Frontal cortex (tissue), 4 donors: ENCODE measurements around the gene TMEM235. TPM values are rescaled to one million over a fixed set of nuclear protein-coding genes. Genes with fewer than 3 reads are reported as not detected.
"Not testable (repeated sequence)": the region's sequence is repeated elsewhere in the genome, so short reads cannot be mapped to it uniquely, and the experiment has no call there.

Experiments
- DNase-seq, 2 donors: peaks; one replicate each; pipeline ENCODE4 v3.0.0; 2012; ENCODE audit warnings: low spot score in 2 of 2
- FAIRE-seq: peaks from 2 replicates; lab custom pipeline; 2012; peaks lifted over from hg19 to GRCh38; lab: Jason Lieb, UNC
- total RNA-seq: library from RNA; depleted of rRNA; stranded (reverse); fragments of >200 nt; gene quantifications from one replicate; pipeline ENCODE4 v1.2.3, GENCODE V29; 2014
- donor health status: control.
- donor health status: control.
- donor health status: control.

Gene TMEM235
- total RNA-seq, 1 donor from 2014 or later: not detected

DNA sequence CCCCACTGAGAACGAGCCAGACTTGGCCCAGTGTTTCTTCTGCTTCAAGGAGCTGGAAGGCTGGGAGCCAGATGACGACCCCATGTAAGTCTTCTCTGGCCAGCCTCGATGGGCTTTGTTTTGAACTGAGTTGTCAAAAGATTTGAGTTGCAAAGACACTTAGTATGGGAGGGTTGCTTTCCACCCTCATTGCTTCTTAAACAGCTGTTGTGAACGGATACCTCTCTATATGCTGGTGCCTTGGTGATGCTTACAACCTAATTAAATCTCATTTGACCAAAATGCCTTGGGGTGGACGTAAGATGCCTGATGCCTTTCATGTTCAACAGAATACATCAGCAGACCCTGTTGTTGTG, 16.7 kb upstream of the TMEM235 start:
- DNase-seq (no peak), FAIRE-seq (no peak)

DNA sequence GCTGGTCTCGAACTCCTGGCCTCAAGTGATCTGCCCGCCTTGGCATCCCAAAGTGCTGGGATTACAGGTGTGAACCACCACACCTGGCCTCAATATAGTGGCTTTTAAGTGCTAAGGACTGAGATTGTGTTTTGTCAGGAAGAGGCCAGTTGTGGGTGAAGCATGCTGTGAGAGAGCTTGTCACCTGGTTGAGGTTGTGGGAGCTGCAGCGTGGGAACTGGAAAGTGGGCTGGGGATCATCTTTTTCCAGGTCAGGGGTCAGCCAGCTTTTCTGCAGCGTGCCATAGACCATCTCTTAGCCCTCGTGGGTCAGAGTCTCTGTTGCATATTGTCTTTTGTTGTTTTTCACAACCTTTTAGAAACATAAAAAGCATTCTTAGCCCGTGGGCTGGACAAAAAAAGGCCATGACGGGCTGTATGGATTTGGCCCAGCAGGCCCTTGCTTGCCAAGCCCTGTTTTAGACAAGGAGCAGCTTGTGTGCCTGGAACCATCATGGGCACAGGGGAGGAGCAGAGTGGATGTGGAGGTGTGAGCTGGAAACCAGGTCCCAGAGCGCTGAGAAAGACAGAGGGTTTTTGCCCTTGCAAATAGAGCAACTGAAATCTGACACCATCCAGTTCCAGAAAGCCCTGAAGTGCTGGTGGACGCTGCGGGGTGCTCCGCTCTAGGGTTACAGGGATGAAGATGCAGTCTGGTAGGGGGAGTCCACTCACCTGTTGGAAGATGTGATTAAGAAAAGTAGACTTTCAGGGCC, 11.9 kb upstream of the TMEM235 start:
- FAIRE-seq: no peak

DNA sequence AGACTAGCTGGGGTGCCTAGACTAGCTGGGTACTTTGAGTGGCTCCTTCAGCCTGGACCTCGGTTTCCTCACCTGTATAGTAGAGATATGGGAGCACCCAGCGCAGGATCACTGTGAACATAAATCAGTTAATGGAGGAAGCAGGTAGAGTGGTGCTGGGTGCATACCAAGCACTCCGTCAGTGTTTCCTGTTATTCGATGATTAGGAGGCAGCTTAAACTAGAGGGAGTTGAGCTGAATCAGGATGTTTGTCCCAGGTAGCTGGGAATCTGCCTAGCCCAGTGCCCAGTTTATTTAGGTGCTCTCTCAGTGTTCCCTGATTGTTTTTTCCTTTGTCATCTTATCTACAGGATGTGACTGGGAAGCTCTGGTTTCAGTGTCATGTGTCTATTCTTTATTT, 8.4 kb upstream of the TMEM235 start:
- FAIRE-seq: no peak
- DNase-seq: no peak

More for the DNA sequence above, 11.9 kb upstream of the TMEM235 start:
- no peak for DNase-seq

DNA sequence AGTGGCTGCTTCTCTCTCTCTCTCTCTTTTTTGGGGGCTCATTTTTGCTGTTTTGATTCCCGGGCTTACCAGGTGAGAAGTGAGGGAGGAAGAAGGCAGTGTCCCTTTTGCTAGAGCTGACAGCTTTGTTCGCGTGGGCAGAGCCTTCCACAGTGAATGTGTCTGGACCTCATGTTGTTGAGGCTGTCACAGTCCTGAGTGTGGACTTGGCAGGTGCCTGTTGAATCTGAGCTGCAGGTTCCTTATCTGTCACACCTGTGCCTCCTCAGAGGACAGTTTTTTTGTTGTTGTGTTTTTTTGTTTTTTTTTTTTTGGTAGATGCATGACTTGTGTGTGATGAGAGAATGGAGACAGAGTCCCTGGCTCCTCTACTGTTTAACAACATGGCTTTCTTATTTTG, 7.7 kb upstream of the TMEM235 start:
- no peak for DNase-seq
- no peak for FAIRE-seq

DNA sequence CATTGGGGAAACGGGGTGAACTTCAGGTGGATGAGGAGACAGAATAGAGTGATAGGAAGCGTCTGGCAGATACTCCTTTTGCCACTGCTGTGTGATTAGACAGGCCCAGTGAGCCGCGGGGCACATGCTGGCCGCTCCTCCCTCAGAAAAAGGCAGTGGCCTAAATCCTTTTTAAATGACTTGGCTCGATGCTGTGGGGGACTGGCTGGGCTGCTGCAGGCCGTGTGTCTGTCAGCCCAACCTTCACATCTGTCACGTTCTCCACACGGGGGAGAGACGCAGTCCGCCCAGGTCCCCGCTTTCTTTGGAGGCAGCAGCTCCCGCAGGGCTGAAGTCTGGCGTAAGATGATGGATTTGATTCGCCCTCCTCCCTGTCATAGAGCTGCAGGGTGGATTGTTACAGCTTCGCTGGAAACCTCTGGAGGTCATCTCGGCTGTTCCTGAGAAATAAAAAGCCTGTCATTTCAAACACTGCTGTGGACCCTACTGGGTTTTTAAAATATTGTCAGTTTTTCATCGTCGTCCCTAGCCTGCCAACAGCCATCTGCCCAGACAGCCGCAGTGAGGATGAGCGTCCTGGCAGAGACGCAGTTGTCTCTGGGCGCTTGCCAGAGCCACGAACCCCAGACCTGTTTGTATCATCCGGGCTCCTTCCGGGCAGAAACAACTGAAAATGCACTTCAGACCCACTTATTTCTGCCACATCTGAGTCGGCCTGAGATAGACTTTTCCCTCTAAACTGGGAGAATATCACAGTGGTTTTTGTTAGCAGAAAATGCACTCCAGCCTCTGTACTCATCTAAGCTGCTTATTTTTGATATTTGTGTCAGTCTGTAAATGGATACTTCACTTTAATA, 7.0 kb upstream of the TMEM235 start:
- DNase-seq (no peak), FAIRE-seq (no peak)

DNA sequence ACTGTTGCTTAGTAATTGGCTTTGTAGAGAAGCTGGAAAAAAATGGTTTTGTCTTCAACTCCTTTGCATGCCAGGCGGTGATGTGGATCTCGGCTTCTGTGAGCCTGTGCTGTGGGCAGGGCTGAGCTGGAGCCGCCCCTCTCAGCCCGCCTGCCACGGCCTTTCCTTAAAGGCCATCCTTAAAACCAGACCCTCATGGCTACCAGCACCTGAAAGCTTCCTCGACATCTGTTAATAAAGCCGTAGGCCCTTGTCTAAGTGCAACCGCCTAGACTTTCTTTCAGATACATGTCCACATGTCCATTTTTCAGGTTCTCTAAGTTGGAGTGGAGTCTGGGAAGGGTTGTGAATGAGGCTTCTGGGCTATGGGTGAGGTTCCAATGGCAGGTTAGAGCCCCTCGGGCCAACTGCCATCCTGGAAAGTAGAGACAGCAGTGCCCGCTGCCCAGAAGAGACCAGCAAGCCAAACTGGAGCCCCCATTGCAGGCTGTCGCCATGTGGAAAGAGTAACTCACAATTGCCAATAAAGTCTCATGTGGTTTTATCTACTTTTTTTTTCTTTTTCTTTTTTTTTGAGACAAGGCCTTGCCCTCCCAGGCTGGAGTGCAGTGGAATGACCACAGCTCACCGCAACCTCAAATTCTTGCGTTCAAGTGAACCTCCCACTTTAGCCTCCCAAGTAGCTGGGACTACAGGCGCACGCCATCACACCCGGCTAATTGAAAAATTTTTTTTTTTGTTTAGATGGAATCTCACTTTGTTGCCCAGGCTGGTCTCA, 6.2 kb upstream of the TMEM235 start:
- FAIRE-seq (no peak), DNase-seq (no peak)

DNA sequence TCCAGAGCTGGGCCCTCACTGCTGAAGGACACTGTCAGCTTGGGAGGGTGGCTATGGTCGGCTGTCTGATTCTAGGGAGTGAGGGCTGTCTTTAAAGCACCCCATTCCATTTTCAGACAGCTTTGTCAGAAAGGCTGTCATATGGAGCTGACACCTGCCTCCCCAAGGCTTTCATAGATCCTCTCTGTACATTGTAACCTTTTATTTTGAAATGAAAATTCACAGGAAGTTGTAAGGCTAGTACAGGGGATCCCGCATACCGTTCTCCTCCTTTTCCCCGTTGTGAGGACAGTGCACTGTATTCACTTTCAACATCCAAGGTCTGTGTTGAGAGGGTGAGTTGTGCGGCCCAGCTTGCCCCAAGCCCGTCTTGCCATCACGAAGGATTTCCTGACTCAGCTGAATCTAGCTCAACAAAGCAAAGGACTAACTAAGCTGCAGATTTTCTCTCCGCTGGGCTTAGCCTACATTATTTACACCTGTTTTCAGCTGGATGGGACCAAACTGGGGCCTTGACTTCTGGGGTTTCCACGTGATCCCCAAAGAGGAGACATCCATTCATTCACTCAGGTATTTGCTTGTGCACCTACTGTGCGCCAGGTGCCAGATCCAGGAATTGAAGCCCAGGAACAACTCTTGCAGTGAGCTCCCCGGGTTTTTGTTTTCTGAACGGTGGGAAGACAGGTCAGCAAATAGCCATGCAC, 5.2 kb upstream of the TMEM235 start:
- DNase-seq (no peak), FAIRE-seq (no peak)

DNA sequence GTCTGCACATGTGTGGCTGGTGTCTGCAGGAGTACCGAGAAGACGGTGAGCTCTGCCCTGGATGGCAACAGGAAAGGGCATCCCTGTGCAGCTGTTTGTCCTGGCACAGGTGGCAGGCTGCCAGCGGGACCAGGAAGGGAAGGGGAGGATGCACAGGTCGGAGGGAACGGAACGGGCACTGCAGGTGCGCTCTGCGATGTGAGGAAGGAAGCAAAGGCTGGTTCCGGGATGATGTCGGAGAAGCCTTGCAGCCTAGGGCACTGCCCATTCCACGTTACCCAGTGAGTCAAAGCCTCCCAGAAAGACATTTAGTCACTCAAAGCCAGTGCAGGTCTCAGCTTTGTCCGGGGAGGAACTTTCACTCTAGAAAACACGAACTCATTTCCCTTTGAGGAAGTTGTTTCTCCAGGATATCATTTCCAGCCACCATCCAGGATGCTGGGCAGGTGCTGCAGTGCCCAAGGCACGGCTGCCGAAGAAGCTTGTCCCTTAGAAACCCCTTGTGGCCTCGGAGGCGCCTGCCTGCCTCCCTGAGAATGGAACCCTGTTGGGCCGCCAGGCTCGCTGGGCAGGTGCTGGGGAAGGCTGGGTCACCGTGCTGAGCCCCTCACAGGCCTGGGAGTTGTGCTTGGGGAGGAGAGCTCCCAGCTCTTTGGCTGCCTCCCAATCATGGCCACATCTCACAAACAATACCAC, 4.5 kb upstream of the TMEM235 start:
- no peak for FAIRE-seq
- no peak for DNase-seq

DNA sequence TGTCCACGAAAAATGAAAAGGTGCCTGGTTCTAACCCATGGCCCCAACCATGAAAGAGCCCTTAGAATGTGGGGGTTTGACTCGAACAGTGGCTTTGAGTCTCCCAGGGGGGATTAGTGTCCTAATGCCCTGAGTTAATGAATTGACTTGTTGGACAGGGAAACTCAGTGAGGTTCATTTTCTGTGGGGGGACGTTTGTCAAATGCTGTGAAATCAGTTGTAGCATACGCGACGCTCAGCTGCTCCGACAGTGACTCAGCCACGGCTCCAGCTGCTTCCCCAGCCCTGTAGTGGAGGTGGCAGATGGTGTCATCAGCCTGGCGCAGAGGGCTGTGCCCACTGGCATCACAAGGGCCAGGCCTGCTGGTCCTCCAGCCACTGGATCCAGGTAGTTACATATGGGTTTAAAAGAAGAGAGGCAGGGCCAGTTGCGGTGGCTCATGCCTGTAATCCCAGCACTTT, 3.9 kb upstream of the TMEM235 start:
- DNase-seq (no peak), FAIRE-seq (no peak)

DNA sequence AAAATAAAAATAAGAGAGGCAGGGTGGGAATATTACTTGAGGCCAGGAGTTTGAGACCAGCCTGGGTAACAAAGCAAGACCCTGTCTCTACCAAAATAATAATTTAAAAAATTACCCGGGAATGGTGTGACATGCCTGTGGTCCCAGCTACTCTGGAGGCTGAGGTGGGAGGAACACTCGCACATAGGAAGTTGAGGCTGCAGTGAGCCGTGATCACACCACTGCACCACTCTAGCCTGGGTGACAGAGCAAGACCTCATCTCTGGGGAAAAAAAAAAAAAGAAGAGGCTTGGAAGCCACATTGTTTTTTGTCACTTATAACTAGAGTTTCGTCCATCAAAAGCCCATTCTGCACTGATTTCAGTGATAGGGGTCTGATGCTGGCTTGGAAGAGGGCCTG, 3.3 kb upstream of the TMEM235 start:
- no peak for FAIRE-seq
- DNase-seq: no peak

DNA sequence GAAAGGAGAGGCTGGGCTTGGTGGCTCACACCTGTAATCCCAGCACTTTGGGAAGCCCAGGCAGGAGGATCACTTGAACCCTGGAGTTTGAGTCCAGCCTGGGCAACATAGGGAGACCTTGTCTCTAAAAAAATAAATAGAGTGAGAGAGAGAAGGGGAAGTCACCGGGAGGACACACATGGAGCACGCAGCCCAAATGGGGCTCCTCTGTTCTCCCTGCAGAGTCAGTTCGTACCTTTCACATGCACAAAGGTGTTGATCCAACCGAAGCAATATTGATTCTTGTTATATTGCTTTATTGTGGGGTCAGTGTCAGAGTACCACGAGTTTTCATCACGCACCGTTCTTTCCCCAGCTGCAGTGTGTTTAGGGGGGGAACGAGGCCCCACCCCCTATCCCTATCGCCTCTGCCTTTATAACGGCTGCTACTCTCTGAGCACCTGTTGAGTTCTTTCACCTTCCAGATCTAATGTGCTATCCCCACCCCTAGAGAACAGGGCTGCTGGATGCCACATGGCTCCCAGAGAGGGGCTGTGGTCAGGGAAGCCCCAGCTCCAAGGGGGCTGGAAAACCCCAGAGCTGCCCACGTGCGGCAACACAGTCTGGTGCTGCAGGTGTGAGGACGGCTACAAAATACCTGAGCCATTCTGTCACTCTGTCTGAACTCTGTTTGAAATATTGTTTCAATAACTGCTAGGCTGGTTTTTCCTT, 1.0 kb upstream of the TMEM235 start:
- no peak for FAIRE-seq
- DNase-seq: no peak

DNA sequence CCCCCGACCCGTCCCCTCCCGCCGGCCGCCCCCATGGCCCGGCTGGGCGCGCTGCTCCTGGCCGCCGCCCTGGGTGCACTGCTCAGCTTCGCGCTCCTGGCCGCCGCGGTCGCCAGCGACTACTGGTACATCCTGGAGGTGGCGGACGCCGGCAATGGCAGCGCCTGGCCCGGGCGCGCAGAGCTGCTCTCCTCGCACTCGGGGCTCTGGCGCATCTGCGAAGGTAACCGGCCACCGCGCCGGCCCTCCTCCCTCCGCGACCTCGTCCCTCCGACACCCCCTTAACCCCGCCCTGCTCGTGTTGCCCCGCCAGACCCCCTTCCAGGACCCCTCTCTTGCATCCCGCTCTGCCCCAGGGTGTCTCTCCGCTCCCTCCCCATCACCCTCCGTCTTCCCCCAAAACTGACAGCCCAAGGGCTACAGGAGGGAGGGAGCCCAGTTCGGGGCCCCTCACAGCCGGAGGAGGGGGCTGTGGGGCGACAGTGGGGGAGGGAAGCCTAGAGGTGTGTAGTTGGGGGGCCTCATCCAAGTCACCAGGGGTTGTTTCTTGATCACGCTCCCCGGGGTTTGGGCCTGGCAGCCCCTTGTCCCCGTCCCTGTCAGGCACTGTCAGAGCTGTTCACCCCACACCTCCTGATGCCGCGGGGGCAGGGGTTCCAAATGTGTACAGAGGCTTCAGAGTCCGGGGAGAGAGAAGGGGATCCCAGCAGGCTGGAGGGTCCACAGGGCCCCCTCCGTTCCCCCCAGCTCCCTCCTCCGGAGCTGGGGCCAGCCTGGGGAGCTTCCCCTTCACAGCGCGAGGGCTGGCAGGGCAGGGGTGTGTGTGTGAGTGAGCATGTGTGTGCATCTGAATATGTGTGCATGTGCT, 794 bp downstream of the TMEM235 start:
- FAIRE-seq: no peak
- no peak for DNase-seq

DNA sequence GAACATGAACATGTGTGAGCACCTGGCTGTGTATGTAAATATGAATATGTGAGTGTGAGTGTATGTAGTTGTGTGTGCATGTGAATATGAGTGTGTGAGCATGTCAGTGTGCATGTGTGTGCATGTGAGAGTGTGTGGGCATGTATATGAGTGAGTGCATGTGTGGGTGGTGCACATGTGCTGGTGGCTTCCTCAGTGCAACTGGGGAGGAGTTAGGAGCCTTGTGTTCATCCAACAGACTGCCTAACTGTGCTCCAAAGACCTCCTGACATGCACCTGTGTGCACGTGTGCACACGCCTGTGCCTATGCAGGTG, 1.4 kb downstream of the TMEM235 start:
- no peak for DNase-seq
- no peak for FAIRE-seq

DNA sequence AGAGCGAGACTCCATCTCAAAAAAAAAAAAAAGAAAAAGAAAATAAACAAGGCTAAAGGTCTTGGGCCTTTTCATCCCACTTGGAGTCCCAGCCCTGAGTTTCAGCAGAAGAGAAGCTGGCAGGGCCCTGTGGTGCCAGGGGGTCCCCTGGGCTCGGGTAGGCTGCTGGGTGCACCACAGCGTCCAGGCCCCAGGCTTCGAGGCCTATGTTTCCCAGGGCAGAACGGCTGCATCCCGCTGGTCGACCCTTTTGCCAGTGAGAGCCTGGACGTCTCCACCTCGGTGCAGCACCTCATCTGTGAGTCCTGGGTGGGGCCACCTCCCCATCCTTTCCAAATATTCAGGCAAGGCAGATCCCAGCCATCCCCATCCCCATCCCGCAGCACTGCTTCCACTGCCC, 2.2 kb downstream of the TMEM235 start:
- FAIRE-seq (no peak), DNase-seq (no peak)

DNA sequence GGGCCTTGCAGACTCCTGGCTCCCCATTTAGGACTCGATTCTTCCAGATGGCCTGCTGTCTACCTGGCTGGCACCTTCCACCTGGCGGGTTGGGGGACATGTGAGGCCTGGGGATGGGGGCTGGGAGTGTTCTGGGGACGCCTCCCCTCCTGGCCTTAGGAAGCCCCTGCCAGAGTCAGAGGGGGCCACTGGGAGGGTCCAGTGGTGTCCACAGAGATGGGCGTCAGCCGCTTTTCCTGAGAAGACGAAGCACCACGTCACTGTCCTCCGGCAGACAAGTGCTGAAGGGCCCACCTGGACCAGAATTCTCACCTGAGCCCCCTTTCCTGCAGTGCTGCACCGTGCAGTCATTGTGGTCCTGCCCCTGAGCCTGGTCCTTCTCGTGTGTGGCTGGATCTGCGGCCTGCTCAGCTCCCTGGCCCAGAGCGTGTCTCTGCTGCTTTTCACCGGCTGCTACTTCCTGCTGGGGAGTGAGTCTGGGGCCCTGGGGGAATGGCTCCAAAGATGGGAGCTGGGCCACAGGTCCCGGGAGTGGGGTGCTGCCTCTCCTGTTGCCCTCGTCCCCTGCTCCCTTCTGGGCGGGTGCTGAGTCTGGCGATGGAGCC, 2.9 kb downstream of the TMEM235 start:
- no peak for FAIRE-seq
- no peak for DNase-seq

DNA sequence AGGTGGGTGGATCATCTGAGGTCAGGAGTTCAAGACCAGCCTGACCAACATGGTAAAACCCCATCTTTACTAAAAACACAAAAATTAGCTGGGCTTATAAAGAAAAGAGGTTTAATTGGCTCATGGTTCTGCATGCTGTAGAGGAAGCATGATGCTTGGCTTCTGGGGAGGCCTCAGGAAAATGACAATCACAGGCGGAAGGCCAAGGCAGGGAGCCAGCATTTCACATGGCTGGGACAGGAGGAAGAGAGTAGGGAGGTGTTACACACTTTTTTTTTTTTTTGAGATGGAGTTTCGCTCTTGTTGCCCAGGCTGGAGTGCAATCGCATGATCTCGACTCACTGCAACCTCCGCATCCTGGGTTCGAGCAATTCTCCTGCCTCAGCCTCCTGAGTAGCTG, 3.6 kb downstream of the TMEM235 start:
- DNase-seq, FAIRE-seq: not testable (repeated sequence)

DNA sequence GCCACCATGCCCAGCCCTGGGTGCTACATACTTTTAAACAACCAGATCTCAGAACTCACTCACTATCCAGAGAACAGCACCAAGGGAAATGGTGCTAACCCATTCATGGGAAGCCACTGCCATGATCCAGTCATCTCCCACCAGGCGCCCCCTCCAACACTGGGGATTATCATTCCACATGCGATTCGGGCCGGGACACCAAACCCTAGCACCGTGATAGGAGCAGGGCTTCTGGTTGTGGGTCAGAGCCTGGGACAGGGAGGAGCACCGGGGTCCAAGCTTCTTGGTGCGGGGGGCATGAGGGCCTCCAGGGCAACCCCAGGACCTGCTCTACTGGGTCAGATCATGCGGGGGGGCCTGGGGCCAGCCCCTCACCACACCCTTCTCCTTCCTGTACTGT, 4.5 kb downstream of the TMEM235 start:
- FAIRE-seq: no peak
- DNase-seq: no peak
